ENCODE results near the gene CALR.
"Not testable (repeated sequence)": the region's sequence is repeated elsewhere in the genome, so short reads cannot be mapped to it uniquely, and the experiment has no call there.

Gene CALR

DNA sequence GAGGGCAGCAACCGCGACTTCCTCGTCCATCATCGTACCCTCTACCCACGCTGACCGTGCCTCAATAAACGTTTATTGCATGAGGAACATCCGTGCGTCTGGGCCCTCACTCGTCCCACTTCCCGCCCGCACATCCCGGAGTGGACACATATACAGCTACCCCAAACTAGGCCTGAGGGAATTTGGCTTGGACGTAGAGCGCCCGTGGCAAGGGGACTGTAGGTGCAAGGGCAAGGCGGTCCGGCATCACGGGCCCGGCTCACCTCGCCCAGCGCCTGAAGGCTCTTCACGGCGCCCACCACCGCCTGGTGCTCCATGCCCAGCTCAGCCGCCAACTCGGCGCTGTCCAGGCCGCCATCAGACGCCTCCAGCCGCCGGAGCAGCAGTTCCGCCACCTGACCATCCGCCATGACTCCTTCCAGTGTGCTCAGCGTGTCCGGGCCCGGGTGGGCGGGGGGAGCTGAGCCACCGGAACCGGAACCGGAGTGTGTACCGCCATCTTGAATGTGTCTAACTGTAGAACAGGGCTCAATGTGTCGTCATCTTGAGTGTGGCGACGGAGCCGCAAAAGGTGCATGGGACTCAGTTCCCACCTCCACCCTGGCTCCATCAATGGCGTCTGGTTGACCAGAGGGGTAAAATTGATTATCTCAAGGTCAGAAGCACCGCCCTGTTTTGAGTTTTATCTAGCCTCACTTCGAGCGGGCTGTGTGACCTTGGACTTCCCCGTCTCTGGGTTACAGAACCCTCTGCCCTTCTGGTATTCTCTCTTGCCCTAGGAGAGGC, 4.9 kb upstream of the CALR start, which contains the start of gene FARSA:
Gene FARSA, minus strand, starts transcription at position 425 of the 786 bp plus-strand sequence. Its CDS starts 15 bp downstream, at position 410.
- DNase-seq, result peak; percentile 29 to 95 (median 92)

DNA sequence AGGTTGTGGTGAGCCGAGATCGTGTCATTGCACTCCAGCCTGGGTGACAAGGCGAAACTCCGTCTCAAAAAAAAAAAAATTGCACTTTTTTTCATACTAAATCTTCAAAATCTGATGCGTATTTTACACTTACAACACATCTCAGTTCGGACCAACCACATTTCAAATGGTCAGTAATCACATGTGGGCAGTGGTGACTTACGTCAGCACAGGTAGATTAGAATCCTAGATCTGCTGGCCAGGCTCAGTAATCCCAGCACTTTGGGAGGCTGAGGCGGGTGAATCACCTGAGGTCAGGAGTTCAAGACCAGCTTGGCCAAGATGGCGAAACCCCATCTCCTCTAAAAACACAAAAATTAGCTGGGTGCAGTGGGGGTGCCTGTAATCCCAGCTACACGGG, 3.3 kb upstream of the CALR start:
- DNase-seq, result no peak

DNA sequence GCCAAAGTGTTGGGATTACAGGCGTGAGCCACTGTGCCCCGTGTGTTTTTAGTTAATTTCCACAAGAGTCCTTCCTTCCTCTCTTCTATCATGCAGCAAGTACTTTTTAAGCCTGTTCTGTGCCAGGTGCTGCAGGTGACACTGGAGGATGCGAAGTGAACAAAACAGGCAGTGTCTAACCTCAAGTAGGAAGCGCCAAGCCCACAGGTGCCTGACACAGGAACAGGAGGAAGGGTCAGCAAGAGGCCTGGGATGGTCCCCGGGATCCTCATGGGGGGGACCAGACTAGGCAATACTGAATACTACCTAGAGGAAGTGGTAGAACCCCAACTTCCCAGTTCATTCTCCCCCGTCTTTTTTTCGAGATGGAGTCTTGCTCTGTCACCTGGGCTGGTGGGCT, 1.8 kb upstream of the CALR start:
- no peak for DNase-seq

DNA sequence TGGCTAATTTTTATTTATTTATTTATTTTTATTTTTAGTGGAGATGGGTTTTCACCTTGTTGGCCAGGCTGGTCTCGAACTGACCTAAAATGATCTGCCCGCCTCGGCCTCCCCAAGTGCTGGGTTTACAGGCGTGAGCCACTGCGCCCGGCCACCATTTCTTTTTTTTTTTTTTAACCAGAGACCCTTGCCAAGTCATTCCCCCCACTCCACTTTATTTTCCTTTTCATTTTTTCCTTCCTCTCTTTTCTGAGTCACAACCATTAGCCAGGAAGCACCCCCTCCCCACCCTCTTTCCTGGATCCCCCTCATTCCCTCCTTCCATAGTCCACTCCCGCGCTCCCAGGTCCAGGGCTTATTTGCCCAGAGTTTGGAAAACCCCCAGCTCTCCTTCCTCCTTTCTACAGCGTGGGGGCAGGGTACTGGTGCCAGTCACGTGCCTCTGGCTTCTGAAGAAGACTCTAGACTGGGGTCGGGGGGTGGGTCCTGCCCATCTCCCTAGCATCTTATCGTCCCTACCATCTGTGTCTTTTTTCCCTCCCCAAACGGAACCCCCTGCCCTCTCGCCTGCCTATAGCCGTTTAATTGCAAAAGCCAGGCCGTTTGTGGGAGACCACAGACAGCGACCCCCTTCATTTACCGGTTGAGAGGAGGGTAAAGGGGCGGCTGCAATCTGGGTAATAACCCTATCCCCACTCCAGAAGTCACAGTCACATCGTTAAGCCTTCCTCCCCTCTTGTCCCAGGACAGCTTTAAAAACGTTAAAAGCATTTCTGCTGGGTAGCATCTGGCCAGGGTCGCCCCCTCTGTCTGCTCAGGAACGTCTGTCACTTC, 1.1 kb upstream of the CALR start:
- peak in 5 of 14 donors; percentile 24 to 53 (median 39) for DNase-seq

DNA sequence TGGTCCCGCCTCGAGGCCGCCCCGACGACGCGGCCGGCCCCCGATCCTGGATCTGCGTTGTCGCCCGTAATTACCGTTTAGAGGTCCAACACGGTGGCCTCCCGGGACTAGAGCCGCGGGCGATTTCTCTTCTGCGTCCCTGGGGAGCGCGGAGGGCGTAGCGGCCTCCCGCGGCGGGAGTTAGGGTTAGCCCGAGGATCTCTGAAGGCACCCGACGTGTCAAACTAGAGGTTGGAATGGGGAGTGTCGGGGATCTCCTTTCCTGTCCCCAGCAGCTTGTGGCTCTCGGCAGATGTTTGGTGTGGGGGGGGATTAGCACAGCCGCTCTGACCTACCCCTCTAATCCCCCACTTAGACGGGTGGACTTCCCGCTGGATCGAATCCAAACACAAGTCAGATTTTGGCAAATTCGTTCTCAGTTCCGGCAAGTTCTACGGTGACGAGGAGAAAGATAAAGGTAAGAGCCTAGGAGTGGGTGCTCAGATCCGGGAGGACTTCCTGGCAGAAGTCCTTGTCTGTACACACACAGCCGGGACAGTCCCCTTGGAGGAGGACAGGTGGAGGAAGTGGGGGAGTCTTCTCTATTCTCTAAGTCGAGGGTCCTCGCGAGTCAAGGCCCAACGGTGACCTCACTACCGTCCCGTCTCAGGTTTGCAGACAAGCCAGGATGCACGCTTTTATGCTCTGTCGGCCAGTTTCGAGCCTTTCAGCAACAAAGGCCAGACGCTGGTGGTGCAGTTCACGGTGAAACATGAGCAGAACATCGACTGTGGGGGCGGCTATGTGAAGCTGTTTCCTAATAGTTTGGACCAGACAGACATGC, 581 bp downstream of the CALR start:
- DNase-seq, result peak in 2 of 14 donors; percentile 5 to 19

DNA sequence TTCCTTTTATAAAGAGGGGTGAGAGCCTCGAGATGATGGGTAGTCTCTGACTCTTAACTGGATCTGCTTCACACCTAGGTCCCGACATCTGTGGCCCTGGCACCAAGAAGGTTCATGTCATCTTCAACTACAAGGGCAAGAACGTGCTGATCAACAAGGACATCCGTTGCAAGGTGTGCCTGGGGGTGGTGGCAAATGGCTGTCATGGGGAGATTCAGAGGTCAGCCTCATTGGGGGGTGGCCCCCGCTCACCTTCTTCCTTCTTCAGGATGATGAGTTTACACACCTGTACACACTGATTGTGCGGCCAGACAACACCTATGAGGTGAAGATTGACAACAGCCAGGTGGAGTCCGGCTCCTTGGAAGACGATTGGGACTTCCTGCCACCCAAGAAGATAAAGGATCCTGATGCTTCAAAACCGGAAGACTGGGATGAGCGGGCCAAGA, 1.6 kb downstream of the CALR start:
- DNase-seq, result no peak

DNA sequence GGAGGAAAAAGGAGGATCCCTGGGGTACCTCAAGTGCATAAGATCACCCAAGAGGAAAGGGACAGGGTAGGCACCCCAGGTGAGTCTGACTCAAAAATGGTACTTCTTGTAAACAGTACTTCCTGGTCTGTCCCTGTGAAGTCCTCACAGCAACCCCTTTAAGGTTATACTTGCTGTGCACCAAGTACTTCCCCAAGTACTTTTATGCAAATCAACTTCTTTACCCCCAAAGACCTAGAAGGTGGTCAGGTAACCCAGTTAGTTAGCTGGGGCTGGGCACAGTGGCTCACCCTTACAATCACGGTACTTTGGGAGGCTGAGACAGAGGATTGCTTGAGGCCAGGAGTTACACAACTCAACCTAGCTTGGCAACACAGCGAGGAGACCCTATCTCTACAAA, 2.5 kb downstream of the CALR start:
- no peak for DNase-seq

DNA sequence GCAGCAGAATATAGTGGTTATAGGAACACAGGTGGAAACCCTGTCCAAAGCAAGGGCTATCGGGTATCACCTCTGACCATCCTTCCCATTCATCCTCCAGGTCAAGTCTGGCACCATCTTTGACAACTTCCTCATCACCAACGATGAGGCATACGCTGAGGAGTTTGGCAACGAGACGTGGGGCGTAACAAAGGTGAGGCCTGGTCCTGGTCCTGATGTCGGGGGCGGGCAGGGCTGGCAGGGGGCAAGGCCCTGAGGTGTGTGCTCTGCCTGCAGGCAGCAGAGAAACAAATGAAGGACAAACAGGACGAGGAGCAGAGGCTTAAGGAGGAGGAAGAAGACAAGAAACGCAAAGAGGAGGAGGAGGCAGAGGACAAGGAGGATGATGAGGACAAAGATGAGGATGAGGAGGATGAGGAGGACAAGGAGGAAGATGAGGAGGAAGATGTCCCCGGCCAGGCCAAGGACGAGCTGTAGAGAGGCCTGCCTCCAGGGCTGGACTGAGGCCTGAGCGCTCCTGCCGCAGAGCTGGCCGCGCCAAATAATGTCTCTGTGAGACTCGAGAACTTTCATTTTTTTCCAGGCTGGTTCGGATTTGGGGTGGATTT, 5.1 kb downstream of the CALR start:
- DNase-seq, result no peak

DNA sequence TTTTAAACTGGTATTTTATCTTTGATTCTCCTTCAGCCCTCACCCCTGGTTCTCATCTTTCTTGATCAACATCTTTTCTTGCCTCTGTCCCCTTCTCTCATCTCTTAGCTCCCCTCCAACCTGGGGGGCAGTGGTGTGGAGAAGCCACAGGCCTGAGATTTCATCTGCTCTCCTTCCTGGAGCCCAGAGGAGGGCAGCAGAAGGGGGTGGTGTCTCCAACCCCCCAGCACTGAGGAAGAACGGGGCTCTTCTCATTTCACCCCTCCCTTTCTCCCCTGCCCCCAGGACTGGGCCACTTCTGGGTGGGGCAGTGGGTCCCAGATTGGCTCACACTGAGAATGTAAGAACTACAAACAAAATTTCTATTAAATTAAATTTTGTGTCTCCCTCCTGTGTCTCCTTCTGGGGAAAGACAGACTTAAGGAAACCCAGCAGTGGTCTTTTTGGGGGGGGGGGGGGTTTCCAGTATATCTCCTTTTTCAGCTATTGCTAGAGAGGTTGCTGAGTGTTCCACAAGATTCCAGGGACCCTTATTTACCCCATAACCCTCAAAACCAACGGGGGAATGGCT, 5.8 kb downstream of the CALR start:
- no peak for DNase-seq

DNA sequence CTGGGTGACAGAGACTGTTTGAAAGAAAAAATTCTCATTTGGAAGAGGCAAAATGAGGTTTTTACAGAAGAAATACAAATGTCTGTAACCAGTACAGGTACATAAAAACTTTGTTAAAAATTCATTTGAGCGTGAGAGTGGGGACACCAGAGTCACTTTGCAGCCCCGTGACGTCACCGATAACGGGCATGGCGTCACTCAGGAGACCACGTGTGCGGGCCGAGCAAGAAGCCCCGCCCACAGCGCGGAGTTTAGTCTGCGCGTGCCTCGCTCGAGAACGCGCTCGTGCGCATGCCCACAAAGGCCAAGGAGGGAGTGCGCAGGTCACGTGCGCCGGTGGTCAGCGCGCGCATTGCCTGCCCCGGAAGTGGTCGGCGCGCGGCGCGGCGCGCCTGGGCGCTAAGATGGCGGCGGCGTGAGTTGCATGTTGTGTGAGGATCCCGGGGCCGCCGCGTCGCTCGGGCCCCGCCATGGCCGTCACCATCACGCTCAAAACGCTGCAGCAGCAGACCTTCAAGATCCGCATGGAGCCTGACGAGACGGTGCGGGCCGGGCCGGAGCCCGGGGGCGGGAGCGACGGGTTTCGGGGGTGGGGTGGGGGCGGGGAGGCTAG, 7.2 kb downstream of the CALR start, which contains the start of gene RAD23A:
Gene RAD23A, plus strand, starts transcription at position 384 of the 613 bp plus-strand sequence. Its CDS starts 87 bp downstream, at position 471.
- DNase-seq, result peak; percentile 41 to 93 (median 83)

DNA sequence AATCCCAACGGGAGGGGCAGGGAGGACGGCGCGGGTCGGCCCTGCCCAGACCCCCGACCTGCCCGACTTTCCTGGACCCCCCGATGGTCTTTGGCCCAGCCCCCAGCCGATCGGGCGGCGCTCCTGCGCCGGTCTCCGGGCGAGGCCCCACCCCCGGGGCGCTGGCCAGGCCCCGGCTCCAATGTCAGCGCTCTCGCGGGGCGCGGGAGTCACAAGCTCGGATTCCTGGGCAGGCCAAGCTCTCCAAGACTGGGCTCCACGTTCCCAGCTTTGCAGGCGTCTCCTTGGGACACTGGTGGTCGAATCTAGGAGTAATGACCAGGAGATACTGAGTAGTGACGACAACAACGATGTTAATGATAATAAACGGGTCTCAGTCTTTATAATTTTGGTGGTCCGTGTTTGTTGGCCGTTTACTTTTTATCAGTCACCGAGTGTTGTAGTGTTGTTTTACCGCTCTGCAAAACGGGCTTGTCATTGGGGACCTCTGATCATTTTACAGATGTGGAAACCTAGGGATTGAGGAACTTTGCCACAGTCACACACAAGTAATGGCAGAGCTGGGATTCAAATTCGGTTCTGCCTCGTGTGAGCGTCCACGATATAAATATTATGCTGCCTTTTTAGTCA, 7.8 kb downstream of the CALR start:
- peak in 6 of 14 donors; percentile 33 to 70 (median 48) for DNase-seq

DNA sequence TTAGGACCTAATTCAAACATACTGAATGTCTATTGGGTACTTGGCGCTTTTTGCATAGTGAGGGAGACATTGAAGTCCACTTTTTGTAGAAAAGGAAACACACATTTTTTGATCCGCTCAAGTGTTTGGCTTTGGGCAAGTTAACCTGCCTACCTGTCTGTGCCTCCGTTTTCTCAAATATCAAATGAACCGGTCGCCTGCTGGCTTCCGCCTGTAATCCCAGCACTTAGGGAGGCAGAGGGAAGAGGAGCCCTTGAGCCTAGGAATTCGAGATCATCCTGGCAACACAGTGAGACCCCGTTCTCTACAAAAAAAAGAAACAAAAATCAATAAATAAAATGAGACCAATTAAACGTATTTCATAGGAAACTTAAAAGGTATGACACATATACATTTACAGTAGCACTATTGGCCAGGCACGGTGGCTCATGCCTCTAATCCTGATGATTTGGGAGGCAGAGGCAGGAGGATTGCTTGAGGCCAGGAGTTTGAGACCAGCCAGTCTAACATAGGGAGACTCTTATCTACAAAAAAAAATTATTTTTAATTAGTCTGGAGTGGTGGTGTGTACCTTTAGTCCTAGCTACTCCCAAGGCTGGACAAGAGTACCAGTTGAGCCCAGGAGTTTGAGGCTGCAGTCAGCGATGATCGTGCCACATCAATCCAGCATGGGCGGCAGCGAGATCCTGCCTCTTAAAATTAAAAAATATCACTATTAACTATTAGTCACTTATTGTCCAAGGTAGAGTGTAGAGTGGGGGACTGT, 8.5 kb downstream of the CALR start:
- DNase-seq, result no peak

DNA sequence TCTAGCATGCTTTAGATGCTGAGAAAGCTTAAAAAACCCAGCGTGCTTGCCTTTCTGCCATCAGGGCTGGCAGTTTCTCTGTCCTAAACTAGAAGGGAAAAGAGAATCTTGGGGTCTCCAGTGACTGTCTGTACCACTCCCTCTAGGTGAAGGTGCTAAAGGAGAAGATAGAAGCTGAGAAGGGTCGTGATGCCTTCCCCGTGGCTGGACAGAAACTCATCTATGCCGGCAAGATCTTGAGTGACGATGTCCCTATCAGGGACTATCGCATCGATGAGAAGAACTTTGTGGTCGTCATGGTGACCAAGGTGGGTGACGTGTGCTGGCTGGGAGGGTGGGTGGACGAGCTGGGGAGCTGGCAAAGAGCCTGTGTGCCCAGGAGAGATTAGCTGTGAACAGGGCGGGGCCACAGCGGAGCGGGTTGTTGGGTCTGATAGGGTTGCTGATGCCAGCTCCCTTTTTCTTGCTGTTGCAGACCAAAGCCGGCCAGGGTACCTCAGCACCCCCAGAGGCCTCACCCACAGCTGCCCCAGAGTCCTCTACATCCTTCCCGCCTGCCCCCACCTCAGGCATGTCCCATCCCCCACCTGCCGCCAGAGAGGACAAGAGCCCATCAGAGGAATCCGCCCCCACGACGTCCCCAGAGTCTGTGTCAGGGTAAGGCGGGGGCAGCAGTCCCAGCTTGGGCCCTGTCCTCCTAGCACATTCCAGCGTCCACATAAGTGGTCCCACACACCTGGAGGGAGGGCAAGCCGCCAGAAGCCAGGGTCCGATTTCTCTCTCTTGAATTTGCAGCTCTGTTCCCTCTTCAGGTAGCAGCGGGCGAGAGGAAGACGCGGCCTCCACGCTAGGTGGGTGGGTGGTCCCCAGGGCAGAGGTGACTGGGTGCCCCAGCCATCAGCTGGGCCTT, 9.5 kb downstream of the CALR start:
- DNase-seq, result no peak

DNA sequence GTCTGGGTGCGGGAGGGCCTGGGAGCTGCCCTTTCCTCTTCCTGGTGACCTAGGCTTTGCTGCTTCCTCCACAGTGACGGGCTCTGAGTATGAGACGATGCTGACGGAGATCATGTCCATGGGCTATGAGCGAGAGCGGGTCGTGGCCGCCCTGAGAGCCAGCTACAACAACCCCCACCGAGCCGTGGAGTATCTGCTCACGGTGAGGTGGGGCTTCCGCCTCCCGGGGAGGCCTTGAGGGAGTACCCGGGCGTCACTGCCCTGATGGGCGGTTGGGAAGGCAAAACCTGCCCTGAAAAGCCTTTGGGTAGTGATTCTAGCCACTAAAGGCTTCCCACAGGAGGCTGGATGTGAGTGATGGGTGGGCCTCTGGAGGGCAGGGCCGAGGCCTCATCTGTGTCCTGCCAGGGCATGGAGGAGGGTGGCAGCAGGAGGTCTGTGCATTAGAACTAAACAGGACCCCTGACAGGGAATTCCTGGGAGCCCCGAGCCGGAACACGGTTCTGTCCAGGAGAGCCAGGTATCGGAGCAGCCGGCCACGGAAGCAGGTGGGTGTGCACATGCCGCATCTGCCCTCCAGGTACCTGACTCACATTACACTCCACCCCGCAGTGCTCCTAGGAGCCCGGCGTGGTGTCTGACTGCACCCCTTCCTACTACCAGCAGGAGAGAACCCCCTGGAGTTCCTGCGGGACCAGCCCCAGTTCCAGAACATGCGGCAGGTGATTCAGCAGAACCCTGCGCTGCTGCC, 10.4 kb downstream of the CALR start:
- DNase-seq, result no peak

DNA sequence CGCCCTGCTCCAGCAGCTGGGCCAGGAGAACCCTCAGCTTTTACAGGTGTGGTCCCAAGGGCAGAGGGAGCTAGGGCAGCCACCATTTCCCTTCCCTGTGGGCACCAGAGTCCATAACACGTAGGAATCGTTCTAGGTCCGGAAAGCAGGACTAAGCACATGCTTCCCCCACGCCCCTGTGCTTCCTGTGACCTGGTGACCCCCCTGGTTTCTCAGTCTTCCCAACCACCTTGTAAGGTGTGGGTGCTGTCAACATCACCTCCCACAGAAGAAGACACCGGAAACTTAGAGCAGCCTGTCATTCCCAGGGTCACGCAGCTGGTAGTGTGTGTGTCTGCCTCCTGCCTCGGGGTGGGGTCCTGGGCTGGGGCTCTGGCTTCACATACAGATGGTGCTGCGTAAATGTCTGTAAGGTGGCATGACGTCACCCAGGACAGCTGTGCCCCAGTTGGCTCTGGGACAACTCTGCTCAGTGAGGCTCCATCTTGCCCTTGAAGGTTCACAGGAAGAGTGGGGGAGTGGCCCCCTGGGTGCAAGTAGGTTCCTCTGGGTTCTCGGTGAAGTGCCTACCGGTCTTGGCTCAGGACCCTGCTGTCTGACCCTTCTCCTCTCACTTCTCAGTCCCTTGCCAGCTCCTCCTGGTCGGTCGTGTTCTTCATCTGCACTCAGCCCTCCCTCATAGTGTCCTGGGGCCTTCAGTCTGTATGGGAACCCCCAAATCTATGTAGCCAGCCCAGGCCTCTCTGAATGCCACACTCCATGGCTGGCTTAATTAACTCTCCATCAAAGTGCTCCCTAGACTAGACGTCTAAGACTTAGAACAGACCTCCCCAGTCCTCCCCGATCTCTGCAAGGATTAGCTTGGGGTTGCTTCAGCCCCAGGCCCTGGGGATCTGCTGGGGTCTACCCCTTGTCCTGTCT, 11.2 kb downstream of the CALR start:
- no peak for DNase-seq

DNA sequence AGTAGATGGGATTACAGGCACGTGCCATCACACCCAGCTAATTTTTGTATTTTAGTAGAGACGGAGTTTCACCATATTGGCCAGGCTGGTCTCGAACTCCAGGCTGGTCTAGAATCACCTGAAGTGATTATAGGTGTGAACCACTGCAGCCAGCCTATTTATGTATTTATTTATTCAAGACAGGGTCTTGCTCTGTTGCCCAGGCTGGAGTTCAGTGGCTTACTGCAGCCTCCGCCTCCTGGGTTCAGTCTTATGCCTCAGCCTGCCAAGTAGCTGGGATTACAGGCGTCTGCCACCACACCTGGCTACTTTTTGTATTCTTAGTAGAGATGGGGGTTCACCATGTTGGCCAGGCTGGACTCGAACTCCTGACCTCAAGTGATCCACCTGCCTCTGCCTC, 13.6 kb downstream of the CALR start:
- not testable (repeated sequence) for DNase-seq
